ENCODE measurements around the gene BEST2. TPM values are rescaled to one million over a fixed set of nuclear protein-coding genes. Genes with fewer than 3 reads are reported as not detected.

BEST2 gene
- total and polyA plus RNA-seq, 7 donors, result 0.36 to 50.0 (median 45.1) TPM; not detected in 3

DNA sequence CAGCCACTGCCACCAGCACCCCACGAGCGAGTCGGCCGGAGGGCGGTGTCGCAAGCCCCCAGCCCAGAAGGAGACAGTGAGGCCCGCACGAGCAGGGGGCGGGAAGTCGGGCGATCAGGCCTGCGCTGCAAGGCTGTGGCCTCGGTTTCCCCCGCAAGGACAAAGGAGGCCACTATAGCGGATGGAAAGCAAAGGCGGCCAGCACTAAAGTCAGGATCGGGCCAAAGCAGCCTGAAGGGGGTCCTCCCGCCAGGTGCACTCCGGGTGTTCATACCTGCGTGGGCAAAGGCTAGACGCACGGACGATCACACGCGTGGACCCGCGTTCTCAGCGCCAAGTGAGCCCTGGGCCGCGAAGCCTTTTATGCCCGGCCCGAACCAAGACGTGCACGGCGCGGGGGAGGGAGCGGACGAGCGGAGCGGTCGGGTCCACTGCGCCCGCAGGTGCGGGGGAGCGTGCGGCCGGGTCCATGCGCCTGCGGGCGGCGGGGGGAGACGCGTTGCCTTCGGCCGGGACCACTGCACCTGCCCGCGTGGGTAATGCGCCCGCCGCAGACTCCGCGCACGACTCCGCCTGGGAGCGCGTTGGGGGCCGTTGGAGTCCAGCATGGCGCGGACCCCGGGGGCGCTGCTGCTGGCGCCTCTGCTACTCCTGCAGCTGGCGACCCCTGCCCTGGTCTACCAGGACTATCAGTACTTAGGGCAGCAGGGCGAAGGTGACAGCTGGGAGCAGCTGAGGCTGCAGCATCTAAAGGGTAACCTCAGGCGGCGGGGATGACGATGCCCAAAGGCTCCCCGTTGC lies 50.1 kb downstream of the BEST2 start, which contains the start of the genes PRDX2 and THSD8:
Gene PRDX2 (minus strand): TSS at position 335 of the 801 bp plus-strand sequence. CDS start 539 bp downstream, outside the sequence.
Gene THSD8 (plus strand): TSS at position 604 of the 801 bp plus-strand sequence. CDS start 3 bp downstream, at position 607.
- Histone ChIP-seq H3K27me3 (no peaks in the 10 kb centered on the region), H3K36me3 (peaks cover 0 to 19% (median 15%) of the 10 kb centered on the region in 4 donors), H3K4me1 (peaks cover 0 to 32% (median 24%) of the 10 kb centered on the region in 4 donors), H3K27ac (peak within 1 kb of the TSS; percentile 85 to 89 (median 87)), H3K9me3 (no peaks in the 10 kb centered on the region), H3K4me3 (peak within 1 kb of the TSS; percentile 80 to 91 (median 88))
- intact Hi-C loops (cut with DNase I), result loop anchor here (5.0 kb wide), 1 partner anchor 34 kb away; no protein-coding TSS in a partner anchor
- WGBS, 2 donors, result 0 to 1% methylated on average over 78 of the region's 78 CpGs
- TF ChIP-seq EP300 (IDR thresholded peaks at IDR 0.05) (no peak), POLR2AphosphoS5 (IDR thresholded peaks at IDR 0.05) (peak; percentile 90 to 97 (median 95)), POLR2A (IDR thresholded peaks at IDR 0.05) (peak; percentile 84 to 92), CTCF (IDR thresholded peaks at IDR 0.05) (peak in 3 of 4 experiments; percentile 8 to 27 (median 14))
- peak; percentile 89 for DNase-seq

GRCh38 chr19:12802267-12803106 lies 50.9 kb downstream of the BEST2 start:
- H3K4me3 ChIP-seq, result peak overlapping the region; percentile 80 to 91 (median 88)
- H3K27ac ChIP-seq, result peak overlapping the region; percentile 85 to 89 (median 87)
- H3K9me3 ChIP-seq, result no peaks in the 10 kb centered on the region
- H3K36me3 ChIP-seq, result peaks cover 0 to 19% (median 15%) of the 10 kb centered on the region in 4 donors
- peaks cover 0 to 39% (median 31%) of the 10 kb centered on the region in 4 donors for H3K4me1 ChIP-seq
- intact Hi-C loops (cut with DNase I), result loop anchor here (5.0 kb wide), 1 partner anchor 35 kb away; no protein-coding TSS in a partner anchor
- DNase-seq, result no peak
- TF ChIP-seq POLR2A (IDR thresholded peaks at IDR 0.05) (no peak), EP300 (IDR thresholded peaks at IDR 0.05) (no peak), POLR2AphosphoS5 (IDR thresholded peaks at IDR 0.05) (no peak), CTCF (IDR thresholded peaks at IDR 0.05) (no peak)
- 23 to 45% methylated on average over 22 of the region's 22 CpGs for WGBS, 2 donors
- no peaks in the 10 kb centered on the region for H3K27me3 ChIP-seq

DNA sequence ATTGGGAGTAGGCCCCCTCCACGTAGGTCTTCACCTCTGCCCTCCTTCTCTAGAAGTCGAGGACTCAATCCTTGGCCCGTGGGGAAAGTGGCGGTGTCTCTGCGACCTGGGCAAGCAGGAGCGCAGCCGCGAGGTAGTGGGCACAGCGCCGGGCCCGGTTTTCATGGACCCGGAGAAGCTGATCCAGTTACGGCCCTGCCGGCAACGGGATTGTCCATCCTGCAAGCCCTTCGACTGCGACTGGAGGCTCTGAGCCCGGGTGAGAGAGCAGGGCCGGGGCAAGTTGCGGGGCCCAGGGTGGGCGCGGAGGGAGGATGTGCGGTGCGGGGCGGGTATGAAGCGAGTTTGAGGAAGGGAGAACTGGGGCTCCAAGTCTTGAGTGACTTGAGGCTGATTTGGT lies 52.5 kb downstream of the BEST2 start:
- no peaks in the 10 kb centered on the region for H3K9me3 ChIP-seq
- H3K4me3 ChIP-seq, result no peak overlapping the region
- no peak overlapping the region for H3K27ac ChIP-seq
- H3K27me3 ChIP-seq, result no peaks in the 10 kb centered on the region
- intact Hi-C loops (cut with DNase I), result loop anchor here (5.0 kb wide), 1 partner anchor 37 kb away; no protein-coding TSS in a partner anchor
- H3K4me1 ChIP-seq, result peaks cover 0 to 39% (median 31%) of the 10 kb centered on the region in 4 donors
- TF ChIP-seq POLR2AphosphoS5 (IDR thresholded peaks at IDR 0.05) (no peak), CTCF (IDR thresholded peaks at IDR 0.05) (no peak), EP300 (IDR thresholded peaks at IDR 0.05) (no peak), POLR2A (IDR thresholded peaks at IDR 0.05) (no peak)
- no peak for DNase-seq
- peaks cover 0 to 14% (median 11%) of the 10 kb centered on the region in 4 donors for H3K36me3 ChIP-seq
- 93 to 95% methylated on average over 26 of the region's 26 CpGs for WGBS, 2 donors

GRCh38 chr19:12806242-12807081 lies 54.9 kb downstream of the BEST2 start, which contains the start of gene RNASEH2A:
Gene RNASEH2A (plus strand): TSS chr19:12806584. CDS start chr19:12806674, 90 bp downstream.
- TF ChIP-seq POLR2A (IDR thresholded peaks at IDR 0.05) (no peak), POLR2AphosphoS5 (IDR thresholded peaks at IDR 0.05) (peak in 3 of 4 donors; percentile 11 to 58 (median 52)), CTCF (IDR thresholded peaks at IDR 0.05) (peak in 2 of 4 experiments; percentile 22 to 29)
- H3K27ac ChIP-seq, result peak within 1 kb of the TSS; percentile 57 to 75 (median 74)
- H3K36me3 ChIP-seq, result peaks cover 0 to 7% (median 3%) of the 10 kb centered on the region in 4 donors
- peak within 1 kb of the TSS; percentile 30 to 62 (median 50) for H3K4me3 ChIP-seq
- no peaks in the 10 kb centered on the region for H3K9me3 ChIP-seq
- H3K4me1 ChIP-seq, result peaks cover 0 to 24% (median 17%) of the 10 kb centered on the region in 4 donors
- no peaks in the 10 kb centered on the region for H3K27me3 ChIP-seq
- WGBS, 2 donors, result 5% methylated on average over 66 of the region's 66 CpGs
- peak; percentile 94 for DNase-seq
- intact Hi-C loops (cut with DNase I), result loop anchor here (2.0 kb wide), 1 partner anchor 40 kb away; no protein-coding TSS in a partner anchor
